Smooth muscle cell (in vitro differentiated cells): ENCODE data around the gene ATG14. TPM values are rescaled to one million over a fixed set of nuclear protein-coding genes. Genes with fewer than 3 reads are reported as not detected.
A peak's percentile ranks its signal among the peaks of the same experiment; 100 is the strongest.

ENCODE experiments used
- DNase-seq: peaks from one replicate; lab custom pipeline; 2025; ENCODE audit not compliant: unreplicated experiment; lab: John Stamatoyannopoulos, UW
- H2AFZ ChIP-seq: fragments of 200-600 bp; sonication (generic); 2 replicates; pipeline ENCODE4 v1.6.0; 2016; ENCODE audit warnings: antibody characterized with exemption, low read depth, mild to moderate bottlenecking
- H3F3A ChIP-seq: fragments of 200-600 bp; sonication (generic); 2 replicates; pipeline ENCODE4 v1.6.0; 2017; ENCODE audit warnings: antibody characterized with exemption, low read depth
- H3K27ac ChIP-seq: fragments of 200-600 bp; sonication (generic); 2 replicates; pipeline ENCODE4 v1.5.1; 2016; ENCODE audit warnings: low read depth, mild to moderate bottlenecking
- H3K27me3 ChIP-seq: fragments of 200-600 bp; sonication (generic); 2 replicates; pipeline ENCODE4 v1.6.1; 2016; ENCODE audit warnings: low read depth, mild to moderate bottlenecking
- H3K36me3 ChIP-seq: fragments of 200-600 bp; sonication (generic); 2 replicates; pipeline ENCODE4 v1.5.1; 2016; ENCODE audit warnings: low read depth
- H3K4me1 ChIP-seq: fragments of 200-600 bp; sonication (generic); 2 replicates; pipeline ENCODE4 v1.5.1; 2016; ENCODE audit warnings: low read depth
- H3K4me2 ChIP-seq: fragments of 200-600 bp; sonication (generic); 2 replicates; pipeline ENCODE4 v1.6.0; 2016; ENCODE audit warnings: mild to moderate bottlenecking
- H3K4me3 ChIP-seq: fragments of 200-600 bp; sonication (generic); 2 replicates; pipeline ENCODE4 v1.5.1; 2016; ENCODE audit warnings: mild to moderate bottlenecking
- H3K79me2 ChIP-seq: fragments of 200-600 bp; sonication (generic); 2 replicates; pipeline ENCODE4 v1.6.0; 2016; ENCODE audit warnings: low read depth, mild to moderate bottlenecking
- H3K9ac ChIP-seq: fragments of 200-600 bp; sonication (generic); 2 replicates; pipeline ENCODE4 v1.6.0; 2016; ENCODE audit warnings: low read depth
- H3K9me3 ChIP-seq: fragments of 200-600 bp; sonication (generic); replicated peaks from 2 replicates; pipeline ENCODE4 v1.5.1; 2016; ENCODE audit warnings: low read depth
- H4K20me1 ChIP-seq: fragments of 200-600 bp; sonication (generic); 2 replicates; pipeline ENCODE4 v1.6.0; 2016; ENCODE audit warnings: low read depth
- WGBS: methylation state at CpG from one replicate; pipeline ENCODE4 v1.1.7; 2016; ENCODE audit warnings: low lambda C conversion rate; 5-methylcytosine and 5-hydroxymethylcytosine counted together
- polyA plus RNA-seq: library from polyadenylated mRNA; unstranded; fragments of >200 nt; fragmentation: Nextera tagmentation; extraction: Ambion mirVana; gene quantifications from 2 replicates; pipeline ENCODE4 v1.2.1, GENCODE V29; 2016
- total RNA-seq: library from RNA; depleted of rRNA; stranded (reverse); fragments of >200 nt; gene quantifications from 2 replicates; pipeline ENCODE4 v1.2.3, GENCODE V29; 2014
- TF ChIP-seq, protein P1 (sequence below): fragments of 200-600 bp; sonication (generic); IDR thresholded peaks from 2 replicates; pipeline ENCODE4 v1.5.1; 2017; ENCODE audit warnings: borderline replicate concordance, mild to moderate bottlenecking, antibody characterized with exemption; ENCODE audit not compliant: insufficient read depth, poor library complexity, severe bottlenecking

ATG14 gene
- total and polyA plus RNA-seq, 2 experiments from 2014 or later = 3.2 to 11.6 TPM

DNA sequence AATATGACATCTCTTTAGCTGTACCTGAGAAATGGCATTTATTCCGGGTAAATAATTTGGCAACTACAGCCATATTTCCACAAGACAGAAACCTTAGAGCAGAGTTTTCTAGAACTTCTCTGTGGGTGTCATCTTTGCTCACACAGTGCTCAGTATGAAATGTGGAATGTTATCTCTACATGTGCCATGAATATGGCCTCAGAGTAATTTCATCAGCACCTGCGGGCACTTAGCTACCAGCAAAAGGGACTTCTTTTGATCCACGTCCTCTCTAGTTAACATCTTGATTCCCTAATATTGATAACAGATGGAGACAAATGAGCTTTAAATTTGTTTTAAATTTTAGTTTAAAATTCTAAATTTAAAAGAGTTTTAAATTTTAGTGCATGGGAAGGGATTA, 2.9 kb upstream of the ATG14 start:
- H3K4me3 ChIP-seq = no peak overlapping the region
- TF ChIP-seq, protein P1, sequence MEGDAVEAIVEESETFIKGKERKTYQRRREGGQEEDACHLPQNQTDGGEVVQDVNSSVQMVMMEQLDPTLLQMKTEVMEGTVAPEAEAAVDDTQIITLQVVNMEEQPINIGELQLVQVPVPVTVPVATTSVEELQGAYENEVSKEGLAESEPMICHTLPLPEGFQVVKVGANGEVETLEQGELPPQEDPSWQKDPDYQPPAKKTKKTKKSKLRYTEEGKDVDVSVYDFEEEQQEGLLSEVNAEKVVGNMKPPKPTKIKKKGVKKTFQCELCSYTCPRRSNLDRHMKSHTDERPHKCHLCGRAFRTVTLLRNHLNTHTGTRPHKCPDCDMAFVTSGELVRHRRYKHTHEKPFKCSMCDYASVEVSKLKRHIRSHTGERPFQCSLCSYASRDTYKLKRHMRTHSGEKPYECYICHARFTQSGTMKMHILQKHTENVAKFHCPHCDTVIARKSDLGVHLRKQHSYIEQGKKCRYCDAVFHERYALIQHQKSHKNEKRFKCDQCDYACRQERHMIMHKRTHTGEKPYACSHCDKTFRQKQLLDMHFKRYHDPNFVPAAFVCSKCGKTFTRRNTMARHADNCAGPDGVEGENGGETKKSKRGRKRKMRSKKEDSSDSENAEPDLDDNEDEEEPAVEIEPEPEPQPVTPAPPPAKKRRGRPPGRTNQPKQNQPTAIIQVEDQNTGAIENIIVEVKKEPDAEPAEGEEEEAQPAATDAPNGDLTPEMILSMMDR = no peak
- DNase-seq = no peak
- H3F3A ChIP-seq = no peaks in the 10 kb centered on the region
- no peak overlapping the region for H3K27ac ChIP-seq
- H4K20me1 ChIP-seq = no peaks in the 10 kb centered on the region
- H3K4me1 ChIP-seq = peaks cover 19% of the 10 kb centered on the region
- H3K27me3 ChIP-seq = peaks cover 23% of the 10 kb centered on the region
- no peak overlapping the region for H2AFZ ChIP-seq
- H3K9ac ChIP-seq = no peak overlapping the region
- H3K79me2 ChIP-seq = peaks cover 19% of the 10 kb centered on the region
- no peaks in the 10 kb centered on the region for H3K36me3 ChIP-seq
- no peak overlapping the region for H3K4me2 ChIP-seq
- 82% methylated on average over 3 of the region's 3 CpGs for WGBS
- no peaks in the 10 kb centered on the region for H3K9me3 ChIP-seq

- peaks cover 33% of the 10 kb centered on the region for H3K79me2 ChIP-seq
- H3K9ac ChIP-seq = peak overlapping the region; percentile 99
- 66% methylated on average over 5 of the region's 5 CpGs for WGBS
- H3K9me3 ChIP-seq = no peaks in the 10 kb centered on the region
- DNase-seq = no peak
- peak overlapping the region; percentile 91 for H3K27ac ChIP-seq
- TF ChIP-seq, protein P1 = no peak
- H3K4me3 ChIP-seq = peak overlapping the region; percentile 97
- peak overlapping the region; percentile 99 for H3K4me2 ChIP-seq
- no peaks in the 10 kb centered on the region for H4K20me1 ChIP-seq
- H2AFZ ChIP-seq = peak overlapping the region; percentile 99
- H3K4me1 ChIP-seq = peaks cover 19% of the 10 kb centered on the region
- no peaks in the 10 kb centered on the region for H3K36me3 ChIP-seq
- no peaks in the 10 kb centered on the region for H3F3A ChIP-seq
- H3K27me3 ChIP-seq = peaks cover 23% of the 10 kb centered on the region
These were observed 1.0 kb upstream of the ATG14 start for GRCh38 chr14:55412676-55413075.

- H3K4me3 ChIP-seq = peak overlapping the region; percentile 97
- peak overlapping the region; percentile 99 for H2AFZ ChIP-seq
- H3K9me3 ChIP-seq = no peaks in the 10 kb centered on the region
- peaks cover 14% of the 10 kb centered on the region for H3K27me3 ChIP-seq
- peak overlapping the region; percentile 99 for H3K9ac ChIP-seq
- H3K36me3 ChIP-seq = no peaks in the 10 kb centered on the region
- no peaks in the 10 kb centered on the region for H4K20me1 ChIP-seq
- TF ChIP-seq, protein P1 = no peak
- peak overlapping the region; percentile 99 for H3K4me2 ChIP-seq
- H3K4me1 ChIP-seq = peaks cover 19% of the 10 kb centered on the region
- WGBS = 34% methylated on average over 4 of the region's 4 CpGs
- peaks cover 33% of the 10 kb centered on the region for H3K79me2 ChIP-seq
- DNase-seq = no peak
- peak overlapping the region; percentile 91 for H3K27ac ChIP-seq
- no peaks in the 10 kb centered on the region for H3F3A ChIP-seq
These were observed 754 bp downstream of the ATG14 start for GRCh38 chr14:55410876-55411275.

GRCh38 chr14:55404173-55404854, 7.3 kb downstream of the ATG14 start:
- WGBS = 87% methylated on average over 5 of the region's 5 CpGs
- TF ChIP-seq, protein P1 = no peak
- Histone ChIP-seq H3K9ac (no peak overlapping the region), H3K27ac (no peak overlapping the region), H3K27me3 (no peaks in the 10 kb centered on the region), H3K9me3 (no peaks in the 10 kb centered on the region), H3K4me2 (no peak overlapping the region), H3F3A (no peaks in the 10 kb centered on the region), H3K4me3 (no peak overlapping the region), H3K79me2 (peaks cover 49% of the 10 kb centered on the region), H3K4me1 (no peaks in the 10 kb centered on the region), H4K20me1 (peaks cover 16% of the 10 kb centered on the region), H2AFZ (no peak overlapping the region), H3K36me3 (no peaks in the 10 kb centered on the region)
- no peak for DNase-seq
